NB4 (cell line): Measurements from ENCODE around the gene CUL1.
A peak's percentile ranks its signal among the peaks of the same experiment; 100 is the strongest.

ENCODE experiments used
- DNase-seq: peaks from one replicate; pipeline ENCODE4 v3.0.0; 2010; ENCODE audit warnings: low read depth
- H3K4me3 ChIP-seq: one replicate; pipeline ENCODE4 v1.5.1; 2011; ENCODE audit warnings: mild to moderate bottlenecking, low read depth, low read length, moderate library complexity
- CTCF ChIP-seq: IDR thresholded peaks from one replicate; pipeline ENCODE4 v1.5.1; 2012; ENCODE audit warnings: low read depth, low read length
- MAX ChIP-seq: IDR thresholded peaks from 2 replicates; pipeline ENCODE4 v1.6.1; 2011; ENCODE audit warnings: low read depth, low read length
- MYC ChIP-seq: IDR thresholded peaks from 2 replicates; pipeline ENCODE4 v1.6.1; 2011; ENCODE audit warnings: low read depth, low read length
- POLR2A ChIP-seq: IDR thresholded peaks from 2 replicates; pipeline ENCODE4 v1.6.1; 2011; ENCODE audit warnings: mild to moderate bottlenecking; ENCODE audit not compliant: insufficient read length; ENCODE audit errors: extremely low read depth

CUL1 gene

GRCh38 chr7:148718431-148718830 is 19.7 kb downstream of the CUL1 start:
- DNase-seq = no peak
- no peak for TF ChIP-seq POLR2A
- TF ChIP-seq CTCF = no peak
- TF ChIP-seq MYC = no peak
- no peak for TF ChIP-seq MAX
- H3K4me3 ChIP-seq = no peak overlapping the region

- DNase-seq = peak; percentile 42
- no peak for TF ChIP-seq POLR2A
- TF ChIP-seq MAX = no peak
- no peak for TF ChIP-seq CTCF
- TF ChIP-seq MYC = no peak
- H3K4me3 ChIP-seq = no peak overlapping the region
These were observed 21.1 kb downstream of the CUL1 start for GRCh38 chr7:148719753-148720152.

- no peak for DNase-seq
- TF ChIP-seq POLR2A (no peak), CTCF (no peak), MYC (no peak), MAX (no peak)
- no peak overlapping the region for H3K4me3 ChIP-seq
These were observed 21.8 kb downstream of the CUL1 start for GRCh38 chr7:148720472-148720871.

GRCh38 chr7:148721390-148721789 is 22.7 kb downstream of the CUL1 start:
- TF ChIP-seq MYC (no peak), MAX (no peak), CTCF (no peak), POLR2A (no peak)
- no peak overlapping the region for H3K4me3 ChIP-seq
- DNase-seq = no peak

- TF ChIP-seq MAX (0 out of 2 replicates have a peak, but pooled peaks have one; percentile 28), POLR2A (no peak)
- peak; percentile 68 for DNase-seq
- no peak overlapping the region for H3K4me3 ChIP-seq
These were observed 23.9 kb downstream of the CUL1 start for GRCh38 chr7:148722340-148723165.

GRCh38 chr7:148723166-148723559 is 24.5 kb downstream of the CUL1 start:
- DNase-seq = no peak
- TF ChIP-seq MAX (no peak), POLR2A (no peak), CTCF (no peak), MYC (no peak)
- no peak overlapping the region for H3K4me3 ChIP-seq
